K562 (cell line): ENCODE measurements around the gene NABP2. TPM values are rescaled to one million over a fixed set of nuclear protein-coding genes. Genes with fewer than 3 reads are reported as not detected.

Experiments used
- ADNP ChIP-seq: fragments of 200-800 bp; sonication (Bioruptor generic); IDR thresholded peaks from 2 replicates; pipeline ENCODE4 v1.6.1; 2016; ENCODE audit warnings: missing genetic modification characterization, missing compliant biosample characterization
- CBX3 ChIP-seq, 2 experiments: IDR thresholded peaks; 1 replicate in 1 of 2; 2 replicates in 1 of 2; pipeline ENCODE4 v1.6.1; 2012; ENCODE audit warnings: inconsistent platforms in 2 of 2, low read length in 2 of 2, borderline replicate concordance in 1 of 2, control low read depth in 1 of 2
- ELF1 ChIP-seq: fragments of 200-800 bp; sonication (Bioruptor generic); IDR thresholded peaks from 2 replicates; pipeline ENCODE4 v1.6.1; 2016; ENCODE audit warnings: missing genetic modification characterization, missing compliant biosample characterization
- NCOA6 ChIP-seq: fragments of 450-650 bp; IDR thresholded peaks from 2 replicates; pipeline ENCODE4 v1.6.1; 2017; ENCODE audit warnings: mild to moderate bottlenecking
- TRIM28 ChIP-seq: fragments of 450-650 bp; IDR thresholded peaks from 2 replicates; pipeline ENCODE4 v1.6.1; 2017
- ZKSCAN1 ChIP-seq: fragments of 150-350 bp; IDR thresholded peaks from 2 replicates; pipeline ENCODE4 v1.6.1; 2016; ENCODE audit warnings: low read depth, low read length
- ZNF121 ChIP-seq: sonication (generic); formaldehyde crosslinking; conservative IDR thresholded peaks from 2 replicates; pipeline ENCODE4 v1.8.0; 2022; ENCODE audit warnings: missing genetic modification reagents
- polyA plus RNA-seq, 8 experiments: library from polyadenylated mRNA; depleted of rRNA in 4 of 8; stranded (reverse) in 5 of 8; unstranded in 3 of 8; fragments of >200 nt; fragmentation: Nextera tagmentation in 2 of 8; fragmentation: Illumina TruSeq in 1 of 8; extraction: Ambion mirVana in 2 of 8; extraction: Trizol in 1 of 8; gene quantifications; 2 replicates each; pipeline versions ENCODE4 v1.2.1 to v1.2.3, GENCODE V29; 2011 to 2014; ENCODE audit warnings: inconsistent platforms in 1 of 8, missing spikeins in 1 of 8
- total RNA-seq, 7 experiments: library from RNA; depleted of rRNA in 6 of 7; stranded (reverse); fragments of >200 nt in 6 of 7; fragmentation: Illumina TruSeq in 2 of 7; extraction: Trizol in 2 of 7; gene quantifications; 2 replicates each; pipeline versions ENCODE4 v1.2.1 to v1.2.3, GENCODE V29; 2011 to 2021; ENCODE audit warnings: low replicate concordance in 1 of 7
- TF ChIP-seq, protein P1 (sequence below), 2 experiments: fragments of 450-650 bp; IDR thresholded peaks; 2 replicates each; pipeline ENCODE4 v1.6.1; 2016; ENCODE audit warnings: mild to moderate bottlenecking in 2 of 2, borderline replicate concordance in 1 of 2, low read depth in 1 of 2, moderate library complexity in 1 of 2

NABP2 gene
- total and polyA plus RNA-seq, 9 of the 15 experiments (the other 6 are each of a cell fraction or from before 2014, with no cell fraction given), result 11.3 to 60.6 (median 43.5) TPM

- TF ChIP-seq, protein P1, sequence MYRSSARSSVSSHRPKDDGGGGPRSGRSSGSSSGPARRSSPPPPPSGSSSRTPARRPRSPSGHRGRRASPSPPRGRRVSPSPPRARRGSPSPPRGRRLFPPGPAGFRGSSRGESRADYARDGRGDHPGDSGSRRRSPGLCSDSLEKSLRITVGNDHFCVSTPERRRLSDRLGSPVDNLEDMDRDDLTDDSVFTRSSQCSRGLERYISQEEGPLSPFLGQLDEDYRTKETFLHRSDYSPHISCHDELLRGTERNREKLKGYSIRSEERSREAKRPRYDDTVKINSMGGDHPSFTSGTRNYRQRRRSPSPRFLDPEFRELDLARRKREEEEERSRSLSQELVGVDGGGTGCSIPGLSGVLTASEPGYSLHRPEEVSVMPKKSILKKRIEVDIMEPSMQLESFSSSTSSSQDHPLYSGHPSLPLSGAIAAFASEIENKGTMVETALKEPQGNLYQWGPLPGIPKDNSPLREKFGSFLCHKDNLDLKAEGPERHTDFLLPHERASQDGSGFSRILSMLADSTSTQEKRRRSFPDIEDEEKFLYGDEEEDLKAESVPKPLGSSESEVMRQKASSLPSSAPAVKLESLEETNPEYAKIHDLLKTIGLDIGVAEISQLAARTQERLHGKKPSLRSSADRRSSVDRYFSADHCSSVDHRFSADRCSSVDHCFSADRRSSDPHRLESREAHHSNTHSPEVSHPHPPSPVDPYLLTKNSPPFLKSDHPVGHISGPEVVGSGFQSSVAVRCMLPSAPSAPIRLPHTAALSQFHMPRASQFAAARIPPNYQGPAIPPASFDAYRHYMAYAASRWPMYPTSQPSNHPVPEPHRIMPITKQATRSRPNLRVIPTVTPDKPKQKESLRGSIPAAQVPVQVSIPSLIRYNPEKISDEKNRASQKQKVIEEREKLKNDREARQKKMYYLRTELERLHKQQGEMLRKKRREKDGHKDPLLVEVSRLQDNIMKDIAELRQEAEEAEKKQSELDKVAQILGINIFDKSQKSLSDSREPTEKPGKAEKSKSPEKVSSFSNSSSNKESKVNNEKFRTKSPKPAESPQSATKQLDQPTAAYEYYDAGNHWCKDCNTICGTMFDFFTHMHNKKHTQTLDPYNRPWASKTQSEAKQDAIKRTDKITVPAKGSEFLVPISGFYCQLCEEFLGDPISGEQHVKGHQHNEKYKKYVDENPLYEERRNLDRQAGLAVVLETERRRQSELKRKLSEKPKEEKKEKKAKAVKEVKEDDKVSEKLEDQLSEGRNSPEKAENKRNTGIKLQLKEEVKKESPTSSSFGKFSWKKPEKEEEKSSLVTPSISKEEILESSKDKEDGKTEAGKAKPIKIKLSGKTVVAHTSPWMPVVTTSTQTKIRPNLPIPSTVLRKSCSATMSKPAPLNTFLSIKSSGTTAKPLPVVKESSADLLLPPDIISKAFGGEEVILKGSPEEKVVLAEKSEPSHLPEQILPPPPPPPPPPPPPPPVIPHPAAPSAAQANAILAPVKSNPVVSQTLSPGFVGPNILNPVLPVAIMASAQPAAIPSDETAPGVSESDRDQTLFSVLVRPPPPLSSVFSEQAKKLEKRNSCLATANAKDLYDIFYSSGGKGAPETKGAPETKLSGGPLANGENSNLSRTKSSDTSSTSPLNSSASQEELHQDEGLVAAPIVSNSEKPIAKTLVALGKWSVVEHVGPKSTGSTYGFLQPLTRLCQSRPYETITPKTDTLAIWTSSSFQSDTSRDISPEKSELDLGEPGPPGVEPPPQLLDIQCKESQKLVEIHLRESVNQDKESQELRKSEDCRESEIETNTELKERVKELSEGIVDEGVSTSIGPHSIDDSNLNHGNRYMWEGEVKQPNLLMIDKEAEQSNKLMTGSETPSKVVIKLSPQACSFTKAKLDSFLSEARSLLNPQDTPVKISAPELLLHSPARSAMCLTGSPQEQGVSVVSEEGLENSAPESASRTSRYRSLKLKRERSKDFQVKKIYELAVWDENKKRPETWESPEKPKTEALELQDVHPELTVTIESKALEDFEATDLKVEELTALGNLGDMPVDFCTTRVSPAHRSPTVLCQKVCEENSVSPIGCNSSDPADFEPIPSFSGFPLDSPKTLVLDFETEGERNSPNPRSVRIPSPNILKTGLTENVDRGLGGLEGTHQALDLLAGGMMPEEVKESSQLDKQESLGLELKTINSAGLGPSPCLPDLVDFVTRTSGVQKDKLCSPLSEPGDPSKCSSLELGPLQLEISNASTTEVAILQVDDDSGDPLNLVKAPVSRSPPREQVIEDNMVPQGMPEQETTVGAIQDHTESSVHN (IDR thresholded peaks at IDR 0.05; ENCODE audit: borderline replicate concordance in 1 of 2, low read depth in 1 of 2), result no peak
- peak; percentile 34; the same call in 1 of the 2 replicates for TF ChIP-seq TRIM28
- TF ChIP-seq ADNP (tag), result 0 out of 2 replicates have a peak, but pooled peaks have one; percentile 50
- no peak for TF ChIP-seq NCOA6
- TF ChIP-seq ZNF121 (CRISPR knock-in tag), result 0 out of 2 replicates have a peak, but pooled peaks have one; percentile 22
- TF ChIP-seq ELF1 (tag), result no peak
- TF ChIP-seq CBX3 (IDR thresholded peaks at IDR 0.05; ENCODE audit: borderline replicate concordance in 1 of 2, low read length in 2 of 2), result no peak
- peak; percentile 92 for TF ChIP-seq ZKSCAN1
Observed at GRCh38 chr12:56223571-56224101, 506 bp upstream of the NABP2 start (continued).
